ENCODE results near the gene VPS9D1.
"Not testable (repeated sequence)": the region's sequence is repeated elsewhere in the genome, so short reads cannot be mapped to it uniquely, and the experiment has no call there.

The VPS9D1 gene

DNA sequence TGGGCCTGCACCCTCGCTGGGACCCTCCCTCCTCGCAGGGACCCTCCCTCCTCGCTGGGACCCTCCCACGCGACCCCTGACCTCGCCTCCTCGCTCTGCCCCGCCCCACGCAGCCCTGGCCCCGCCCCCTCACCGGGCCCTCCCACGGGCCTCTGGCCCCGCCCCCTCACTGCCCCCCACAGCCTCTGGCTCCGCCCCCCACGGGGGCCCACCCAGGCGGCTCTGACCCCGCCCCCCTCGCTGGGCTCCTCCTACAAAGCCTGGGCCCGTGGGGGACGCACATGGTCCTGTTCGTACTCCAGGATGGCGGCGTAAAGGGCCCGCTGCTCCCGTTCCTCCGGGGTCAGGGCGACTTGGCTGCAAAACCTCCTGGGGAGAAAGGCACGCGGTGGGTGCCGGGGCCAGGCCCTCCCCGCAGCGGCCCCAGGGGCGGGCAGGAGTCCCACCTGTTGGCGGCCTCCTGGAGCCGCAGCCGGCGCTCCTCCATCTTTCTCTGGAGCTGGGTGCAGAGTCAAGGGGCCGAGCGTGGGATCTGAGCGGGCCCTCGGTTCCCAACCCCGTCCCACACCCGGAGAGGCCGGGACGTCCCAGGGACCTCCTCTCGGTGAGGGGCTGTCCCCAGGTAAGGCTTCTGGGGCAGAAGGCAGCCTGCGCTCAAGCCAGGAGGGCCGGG lies 9.0 kb downstream of the VPS9D1 start:
- H3K27ac ChIP-seq: peak overlapping the region in 10 of 21 experiments; percentile 3 to 67 (median 40)
- peak overlapping the region; percentile 25 to 58 (median 38) for H3K4me3 ChIP-seq

GRCh38 chr16:89710709-89711564 lies 9.8 kb downstream of the VPS9D1 start:
- H3K27ac ChIP-seq: no peak overlapping the region
- no peak overlapping the region for H3K4me3 ChIP-seq

DNA sequence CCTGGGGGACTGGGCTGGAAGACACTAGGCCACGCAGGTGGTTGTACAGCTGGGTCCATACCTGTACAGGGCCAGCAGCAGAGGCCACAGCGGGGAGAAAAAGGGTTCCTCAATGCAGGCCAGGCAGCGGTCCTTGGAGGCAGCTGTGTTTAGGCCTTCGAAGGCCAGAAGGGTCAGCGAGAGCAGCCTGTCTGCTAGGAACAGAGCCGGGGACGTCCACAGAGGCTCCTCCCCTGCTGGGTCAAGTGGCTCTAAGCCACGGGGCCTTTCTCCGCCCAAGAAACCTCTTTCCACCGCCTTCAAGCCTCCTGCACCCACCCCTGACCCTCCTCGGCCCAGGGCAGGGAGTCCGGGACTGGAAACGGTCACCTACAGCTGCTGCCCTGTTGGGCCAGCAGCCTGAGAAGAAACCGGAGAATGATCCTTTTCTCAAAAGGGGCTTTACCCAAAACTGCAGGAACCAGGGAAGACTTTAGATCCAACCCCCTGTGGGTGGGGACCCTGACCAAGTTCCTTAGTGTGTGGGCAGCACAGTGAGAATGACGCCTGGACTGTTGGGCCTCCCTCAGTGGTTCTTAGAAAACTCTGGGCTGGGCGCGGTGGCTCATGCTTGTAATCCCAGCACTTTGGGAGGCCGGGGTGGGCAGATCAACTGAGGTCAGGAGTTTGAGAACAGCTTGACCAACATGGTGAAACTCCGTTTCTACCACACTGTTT lies 10.8 kb downstream of the VPS9D1 start:
- Histone ChIP-seq H3K27ac (no peak overlapping the region), H3K4me3 (no peak overlapping the region)

DNA sequence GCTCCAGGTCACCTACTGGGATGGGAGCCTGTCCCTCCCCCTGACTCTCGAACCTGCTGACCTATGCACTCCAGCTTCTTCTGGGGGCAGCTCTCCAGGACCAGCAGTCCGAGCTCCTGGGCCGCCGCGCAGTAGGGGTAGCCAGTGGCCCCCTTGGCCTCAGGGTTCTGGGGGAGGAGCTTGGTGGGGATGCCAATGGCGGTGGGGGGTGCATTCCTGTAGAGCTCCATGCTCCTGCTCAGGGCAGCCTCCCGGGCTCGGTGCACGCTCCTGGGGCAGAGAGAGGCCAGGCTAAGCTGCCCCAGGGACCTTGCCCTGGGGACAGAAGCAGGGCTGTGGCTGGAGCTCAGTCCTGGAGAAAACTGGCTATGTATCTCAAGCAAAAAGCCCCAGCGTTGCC lies 11.5 kb downstream of the VPS9D1 start:
- Histone ChIP-seq H3K4me3 (no peak overlapping the region), H3K27ac (no peak overlapping the region)

DNA sequence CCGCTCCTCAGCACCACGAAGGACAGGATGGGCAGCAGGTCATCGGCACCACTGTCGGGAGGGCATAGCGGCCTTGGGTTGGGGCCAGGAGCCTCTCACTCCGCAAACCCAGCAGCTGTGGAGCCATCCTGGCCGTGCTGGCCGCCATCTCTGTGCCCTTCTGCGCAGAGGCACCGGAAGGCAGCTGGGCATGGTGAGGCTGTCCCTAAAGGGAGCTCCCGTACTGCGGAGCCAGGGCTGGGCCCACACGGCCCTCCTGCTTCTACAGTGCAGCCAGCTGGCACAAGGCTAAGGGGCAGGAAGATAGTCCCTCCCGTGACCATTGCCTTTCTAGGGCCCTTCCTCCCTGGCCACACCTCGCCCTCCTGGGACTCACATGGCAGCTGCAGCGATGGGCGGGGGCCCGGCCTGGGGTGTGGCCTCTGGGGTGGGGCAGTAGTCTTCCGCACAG lies 12.2 kb downstream of the VPS9D1 start:
- Histone ChIP-seq H3K4me3 (no peak overlapping the region), H3K27ac (no peak overlapping the region)

- Histone ChIP-seq H3K4me3 (no peak overlapping the region), H3K27ac (no peak overlapping the region)
These were observed 13.0 kb downstream of the VPS9D1 start for GRCh38 chr16:89707695-89708094.

- Histone ChIP-seq H3K27ac (no peak overlapping the region), H3K4me3 (no peak overlapping the region)
These were observed 14.0 kb downstream of the VPS9D1 start for GRCh38 chr16:89706518-89707260.

- Histone ChIP-seq H3K27ac (no peak overlapping the region), H3K4me3 (no peak overlapping the region)
These were observed 15.7 kb downstream of the VPS9D1 start for GRCh38 chr16:89705006-89705405.

DNA sequence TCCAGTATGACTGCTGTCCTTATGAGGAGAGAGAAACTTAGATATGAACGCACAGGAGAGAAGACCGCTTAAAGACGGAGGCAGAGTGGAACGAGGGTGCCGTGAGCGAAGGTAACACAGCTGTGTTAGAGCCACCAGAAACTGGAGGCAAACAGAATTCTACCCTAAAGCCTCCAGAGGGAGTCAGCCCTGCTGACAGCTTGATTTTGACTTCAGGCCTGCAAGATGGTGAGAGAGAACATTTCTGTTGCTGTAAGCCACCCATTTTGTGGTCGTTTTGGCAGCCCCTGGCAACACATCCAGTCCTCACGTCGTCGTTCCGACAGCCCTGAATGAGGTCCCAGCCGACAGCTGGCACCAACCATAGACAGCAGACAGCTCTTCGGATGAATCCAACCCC lies 16.4 kb downstream of the VPS9D1 start:
- H3K27ac ChIP-seq: no peak overlapping the region
- no peak overlapping the region for H3K4me3 ChIP-seq

GRCh38 chr16:89701425-89702406 lies 19.0 kb downstream of the VPS9D1 start, which contains the start of gene SPATA2L:
SPATA2L (minus strand) TSS chr16:89701705; CDS start chr16:89701232, 473 bp downstream.
- peak within 1 kb of the TSS; percentile 1 to 93 (median 81) for H3K27ac ChIP-seq
- peak within 1 kb of the TSS; percentile 46 to 89 (median 67) for H3K4me3 ChIP-seq

DNA sequence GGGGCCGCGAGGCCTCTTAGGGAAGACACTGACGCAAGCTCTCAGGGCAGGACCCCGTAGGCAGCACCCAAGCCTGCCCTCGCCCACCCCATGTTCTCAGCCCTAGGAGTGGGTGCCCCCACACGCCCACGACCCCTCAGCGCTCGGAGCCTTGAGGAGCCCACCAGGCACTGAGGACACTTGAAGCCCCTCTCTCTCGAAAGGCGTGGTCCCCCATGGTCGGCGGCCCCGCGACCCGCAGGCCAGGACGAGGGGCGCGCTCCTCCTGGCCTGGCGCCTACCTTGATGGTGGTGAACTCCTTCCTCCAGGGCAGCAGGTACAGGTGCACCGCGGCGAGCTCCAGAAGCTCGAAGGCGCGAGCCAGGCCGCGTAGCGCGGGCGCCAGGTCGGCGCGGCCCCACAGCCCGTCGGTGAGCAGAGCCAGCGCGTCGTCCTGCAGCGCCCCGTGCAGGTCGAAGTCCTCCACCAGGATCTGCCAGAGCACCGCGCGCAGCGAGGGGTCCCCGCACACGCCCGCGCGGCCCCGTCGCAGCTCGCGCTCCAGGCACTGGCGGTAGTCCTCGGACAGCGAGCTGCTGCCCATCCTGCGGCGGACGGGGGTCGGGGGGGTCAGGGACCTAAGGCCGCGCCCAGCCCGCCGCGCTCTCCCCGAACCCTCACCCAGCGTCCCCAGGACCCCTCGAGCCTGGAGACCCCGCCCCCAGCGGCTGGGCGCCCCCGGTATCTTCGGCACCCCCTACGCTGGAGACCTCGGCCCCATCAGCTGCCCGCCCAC lies 19.9 kb downstream of the VPS9D1 start:
- Histone ChIP-seq H3K4me3 (peak overlapping the region; percentile 46 to 89 (median 67)), H3K27ac (peak overlapping the region; percentile 1 to 93 (median 81))

- H3K27ac ChIP-seq: peak overlapping the region in 16 of 21 experiments; percentile 56 to 93 (median 83)
- H3K4me3 ChIP-seq: peak overlapping the region; percentile 46 to 89 (median 67)
These were observed 20.5 kb downstream of the VPS9D1 start for GRCh38 chr16:89700100-89700648.

DNA sequence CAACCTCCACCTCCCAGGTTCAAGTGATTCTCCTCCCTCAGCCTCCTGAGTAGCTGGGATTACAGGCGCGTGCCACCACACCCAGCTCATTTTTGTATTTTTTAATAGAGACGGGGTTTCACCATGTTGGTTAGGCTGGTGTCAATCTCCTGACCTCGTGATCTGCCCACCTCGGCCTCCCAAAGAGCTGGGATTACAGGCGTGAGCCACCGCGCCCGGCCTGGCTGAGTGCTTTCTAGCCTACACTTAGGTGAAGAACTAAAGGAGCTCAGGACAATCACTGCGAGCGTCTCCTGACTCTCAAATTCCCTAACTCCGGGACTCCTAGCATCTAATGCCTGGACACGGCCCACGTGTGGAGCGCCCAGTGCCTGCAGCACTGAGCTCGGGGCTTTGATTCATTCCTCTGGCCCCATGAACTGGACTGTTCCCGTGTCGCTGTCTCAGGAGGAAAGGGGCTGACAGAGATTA lies 21.0 kb downstream of the VPS9D1 start:
- peak overlapping the region in 7 of 21 experiments; percentile 17 to 88 (median 69) for H3K27ac ChIP-seq
- H3K4me3 ChIP-seq: peak overlapping the region in 3 of 7 experiments; percentile 60 to 87 (median 67)

- not testable (repeated sequence) for H3K27ac ChIP-seq, H3K4me3 ChIP-seq
These were observed 22.0 kb downstream of the VPS9D1 start for GRCh38 chr16:89698717-89699116.

GRCh38 chr16:89697616-89698331 lies 22.9 kb downstream of the VPS9D1 start:
- no peak overlapping the region for H3K27ac ChIP-seq
- no peak overlapping the region for H3K4me3 ChIP-seq

DNA sequence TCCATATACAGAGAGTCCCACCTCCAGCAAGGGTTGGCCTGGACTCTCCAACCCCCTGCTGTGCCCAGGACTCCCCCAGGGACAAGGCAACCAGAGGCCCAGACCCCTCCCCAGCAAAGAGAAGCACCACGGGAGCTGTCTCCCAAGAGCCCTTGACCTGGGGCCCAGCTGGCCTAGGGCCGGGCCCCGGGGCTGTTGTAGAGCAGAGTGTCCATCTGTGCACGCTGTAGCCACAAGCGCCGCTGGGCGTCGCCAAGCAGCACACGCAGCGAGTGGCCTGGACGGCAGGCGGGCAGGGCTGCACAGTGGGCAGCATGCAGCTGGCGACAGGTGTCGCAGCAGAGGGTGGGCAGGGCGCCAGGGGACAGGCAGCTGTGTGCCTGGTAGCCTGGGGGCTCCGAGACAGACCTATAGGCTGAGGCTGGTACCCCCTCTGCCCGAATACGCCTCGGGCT lies 23.5 kb downstream of the VPS9D1 start:
- H3K4me3 ChIP-seq: no peak overlapping the region
- H3K27ac ChIP-seq: no peak overlapping the region
